Duodenal mucosa (tissue), 2 donors: ENCODE measurements around the gene EIF5A.
A peak's percentile ranks its signal among the peaks of the same experiment; 100 is the strongest.

Experiments used
- H3K27ac ChIP-seq: one replicate; pipeline ENCODE4 v1.7.0; 2013; ENCODE audit warnings: low read depth, low read length
- H3K27me3 ChIP-seq, 2 donors: one replicate each; pipeline ENCODE4 v1.7.0; 2013; ENCODE audit warnings: low read length in 2 of 2, control low read depth in 1 of 2; ENCODE audit not compliant: insufficient read depth in 2 of 2, control insufficient read depth in 1 of 2
- H3K36me3 ChIP-seq, 2 donors: one replicate each; pipeline ENCODE4 v1.7.0; 2013; ENCODE audit warnings: low read length in 2 of 2, control low read depth in 1 of 2; ENCODE audit not compliant: insufficient read depth in 2 of 2, control insufficient read depth in 1 of 2
- H3K4me1 ChIP-seq, 2 donors: one replicate each; pipeline ENCODE4 v1.7.0; 2013; ENCODE audit warnings: low read length in 2 of 2, control low read depth in 1 of 2; ENCODE audit not compliant: insufficient read depth in 2 of 2, control insufficient read depth in 1 of 2
- H3K4me3 ChIP-seq, 2 donors: one replicate each; pipeline ENCODE4 v1.7.0; 2013; ENCODE audit warnings: low read length in 2 of 2, low read depth in 1 of 2
- H3K9ac ChIP-seq, 2 donors: one replicate each; pipeline ENCODE4 v1.7.0; 2013; ENCODE audit warnings: low read length in 2 of 2, low read depth in 1 of 2
- H3K9me3 ChIP-seq, 2 donors: one replicate each; pipeline ENCODE4 v1.7.0; 2013; ENCODE audit warnings: low read length in 2 of 2, control low read depth in 1 of 2; ENCODE audit not compliant: control insufficient read depth in 1 of 2

EIF5A gene

DNA sequence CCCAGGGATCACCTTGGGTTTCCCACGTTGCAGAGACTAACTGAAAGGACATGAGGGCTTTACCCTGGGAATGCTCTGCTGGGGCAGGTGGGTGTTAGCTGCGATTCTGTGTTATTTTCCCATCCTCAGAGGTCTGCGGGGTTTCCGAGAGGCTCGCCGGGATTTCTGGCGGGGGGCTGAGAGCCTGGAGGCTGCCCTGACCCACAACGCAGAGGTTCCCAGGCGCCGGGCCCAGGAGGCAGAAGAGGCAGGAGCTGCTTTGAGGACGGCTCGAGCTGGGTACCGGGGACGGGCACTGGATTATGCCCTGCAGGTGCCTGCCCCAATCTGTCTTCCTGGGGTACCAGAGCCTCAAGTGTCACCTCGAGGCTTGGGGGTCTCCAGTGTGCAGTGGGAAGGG is 35.8 kb downstream of the EIF5A start:
- Histone ChIP-seq H3K4me1 (no peaks in the 10 kb centered on the region), H3K36me3 (no peaks in the 10 kb centered on the region), H3K27me3 (peaks cover 0 to 5% of the 10 kb centered on the region in 2 donors), H3K9me3 (no peaks in the 10 kb centered on the region), H3K27ac (no peak overlapping the region), H3K4me3 (no peak overlapping the region), H3K9ac (no peak overlapping the region)

DNA sequence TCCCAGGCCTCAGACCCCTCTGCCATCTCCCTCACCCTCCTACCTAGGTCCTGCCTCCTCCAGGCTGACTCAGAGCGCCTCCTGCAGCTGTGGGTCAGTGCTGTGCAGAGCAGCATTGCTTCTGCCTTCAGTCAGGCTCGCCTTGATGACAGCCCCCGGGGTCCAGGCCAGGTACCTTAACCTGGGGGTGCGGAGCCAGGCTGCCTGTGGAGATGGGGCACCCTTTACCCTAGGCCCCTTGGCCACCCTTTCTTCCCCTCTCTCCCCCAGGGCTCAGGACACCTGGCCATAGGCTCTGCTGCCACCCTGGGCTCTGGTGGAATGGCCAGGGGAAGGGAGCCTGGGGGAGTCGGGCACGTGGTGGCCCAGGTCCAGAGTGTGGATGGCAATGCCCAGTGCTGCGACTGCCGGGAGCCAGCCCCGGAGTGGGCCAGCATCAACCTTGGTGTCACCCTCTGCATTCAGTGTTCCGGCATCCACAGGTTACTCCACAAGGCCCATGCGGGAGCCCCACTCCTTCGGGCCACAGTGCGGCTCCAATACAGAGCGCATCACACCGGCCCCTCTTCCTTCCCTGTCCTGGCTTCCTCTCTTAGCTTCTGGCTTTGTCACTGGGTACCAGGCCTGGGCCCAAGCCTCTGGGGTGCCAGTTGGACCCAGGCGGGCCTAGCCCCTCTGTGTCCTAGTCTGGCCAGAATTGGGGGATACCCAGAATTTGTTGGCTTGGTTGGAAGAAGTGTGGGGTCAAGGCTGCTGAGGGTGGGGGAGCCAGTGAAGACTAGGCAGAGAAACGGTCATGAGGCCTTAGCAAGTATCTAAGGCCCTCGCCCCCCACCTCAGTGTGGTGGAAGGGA is 39.6 kb downstream of the EIF5A start:
- Histone ChIP-seq H3K4me3 (no peak overlapping the region), H3K9ac (no peak overlapping the region), H3K9me3 (no peaks in the 10 kb centered on the region), H3K27me3 (peaks cover 0 to 4% of the 10 kb centered on the region in 2 donors), H3K36me3 (no peaks in the 10 kb centered on the region), H3K27ac (no peak overlapping the region), H3K4me1 (peaks cover 0 to 17% of the 10 kb centered on the region in 2 donors)

DNA sequence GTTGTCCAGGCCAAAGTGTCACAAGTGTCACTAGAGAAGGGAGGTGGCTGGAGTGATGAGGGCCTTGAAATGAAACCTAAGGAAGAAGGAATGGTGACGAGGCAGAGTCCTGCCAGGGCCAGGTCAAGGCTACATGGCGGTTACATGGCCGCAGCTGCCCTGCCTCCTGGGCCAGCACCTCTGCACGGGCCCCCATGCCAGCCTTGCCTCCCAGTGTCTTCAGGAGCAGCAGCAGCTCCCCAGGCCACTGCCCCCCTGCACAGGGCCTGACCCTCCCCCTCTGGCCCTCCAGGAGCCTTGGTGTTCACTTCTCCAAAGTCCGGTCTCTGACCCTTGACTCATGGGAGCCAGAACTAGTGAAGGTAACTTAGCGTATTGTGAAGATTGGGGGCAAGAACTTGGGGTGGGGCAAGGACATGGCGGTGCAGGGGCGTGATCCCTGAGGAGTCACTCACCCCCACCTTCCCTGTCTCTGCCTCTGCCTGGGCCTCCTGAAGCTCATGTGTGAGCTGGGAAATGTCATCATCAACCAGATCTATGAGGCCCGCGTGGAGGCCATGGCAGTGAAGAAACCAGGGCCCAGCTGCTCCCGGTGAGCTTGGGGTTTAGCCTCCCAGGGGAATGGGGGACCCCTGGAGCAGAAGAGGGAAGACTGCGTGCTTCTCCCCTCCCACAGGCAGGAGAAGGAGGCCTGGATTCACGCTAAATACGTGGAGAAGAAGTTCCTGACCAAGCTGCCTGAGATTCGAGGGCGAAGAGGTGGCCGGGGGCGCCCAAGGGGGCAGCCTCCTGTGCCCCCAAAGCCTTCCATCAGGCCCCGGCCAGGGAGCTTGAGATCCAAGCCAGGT is 40.4 kb downstream of the EIF5A start:
- H3K27me3 ChIP-seq, result peaks cover 0 to 4% of the 10 kb centered on the region in 2 donors
- no peaks in the 10 kb centered on the region for H3K9me3 ChIP-seq
- no peaks in the 10 kb centered on the region for H3K36me3 ChIP-seq
- H3K9ac ChIP-seq, result no peak overlapping the region
- H3K4me3 ChIP-seq, result no peak overlapping the region
- no peak overlapping the region for H3K27ac ChIP-seq
- H3K4me1 ChIP-seq, result peaks cover 6 to 24% of the 10 kb centered on the region in 2 donors

DNA sequence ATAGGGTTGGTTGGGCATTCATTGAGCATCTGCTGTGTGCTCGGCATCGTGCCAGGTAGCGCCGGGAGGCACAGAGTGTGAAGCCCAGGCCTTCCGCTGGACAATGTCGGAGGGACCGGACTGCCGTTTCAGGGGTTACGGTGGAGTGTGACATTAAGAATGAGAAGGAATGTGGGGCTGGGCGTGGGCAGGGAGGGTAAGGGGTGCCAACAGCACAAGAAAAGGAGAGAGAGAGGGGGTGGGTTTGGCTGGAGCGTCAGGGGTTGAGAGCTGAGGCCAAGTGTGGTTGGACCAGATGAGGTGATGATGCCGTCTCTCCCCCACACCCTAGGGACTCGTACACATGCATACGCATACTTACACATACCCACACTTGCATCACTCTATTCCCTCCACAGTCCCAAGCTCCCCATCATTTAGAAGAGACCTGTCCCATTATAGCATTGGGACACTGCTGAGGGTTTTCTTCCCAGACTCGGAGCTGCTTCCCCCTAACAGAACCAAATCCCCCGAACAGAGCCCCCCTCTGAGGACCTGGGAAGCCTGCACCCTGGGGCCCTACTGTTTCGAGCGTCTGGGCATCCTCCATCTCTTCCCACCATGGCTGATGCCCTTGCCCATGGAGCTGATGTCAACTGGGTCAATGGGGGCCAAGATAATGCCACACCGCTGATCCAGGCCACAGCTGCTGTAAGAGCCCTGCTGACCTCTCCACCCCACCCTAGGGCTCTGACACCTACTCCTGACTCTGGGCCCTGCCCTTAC is 41.2 kb downstream of the EIF5A start:
- Histone ChIP-seq H3K36me3 (no peaks in the 10 kb centered on the region), H3K9ac (no peak overlapping the region), H3K9me3 (no peaks in the 10 kb centered on the region), H3K27ac (no peak overlapping the region), H3K27me3 (peaks cover 0 to 4% of the 10 kb centered on the region in 2 donors), H3K4me1 (peaks cover 11 to 30% of the 10 kb centered on the region in 2 donors), H3K4me3 (no peak overlapping the region)

DNA sequence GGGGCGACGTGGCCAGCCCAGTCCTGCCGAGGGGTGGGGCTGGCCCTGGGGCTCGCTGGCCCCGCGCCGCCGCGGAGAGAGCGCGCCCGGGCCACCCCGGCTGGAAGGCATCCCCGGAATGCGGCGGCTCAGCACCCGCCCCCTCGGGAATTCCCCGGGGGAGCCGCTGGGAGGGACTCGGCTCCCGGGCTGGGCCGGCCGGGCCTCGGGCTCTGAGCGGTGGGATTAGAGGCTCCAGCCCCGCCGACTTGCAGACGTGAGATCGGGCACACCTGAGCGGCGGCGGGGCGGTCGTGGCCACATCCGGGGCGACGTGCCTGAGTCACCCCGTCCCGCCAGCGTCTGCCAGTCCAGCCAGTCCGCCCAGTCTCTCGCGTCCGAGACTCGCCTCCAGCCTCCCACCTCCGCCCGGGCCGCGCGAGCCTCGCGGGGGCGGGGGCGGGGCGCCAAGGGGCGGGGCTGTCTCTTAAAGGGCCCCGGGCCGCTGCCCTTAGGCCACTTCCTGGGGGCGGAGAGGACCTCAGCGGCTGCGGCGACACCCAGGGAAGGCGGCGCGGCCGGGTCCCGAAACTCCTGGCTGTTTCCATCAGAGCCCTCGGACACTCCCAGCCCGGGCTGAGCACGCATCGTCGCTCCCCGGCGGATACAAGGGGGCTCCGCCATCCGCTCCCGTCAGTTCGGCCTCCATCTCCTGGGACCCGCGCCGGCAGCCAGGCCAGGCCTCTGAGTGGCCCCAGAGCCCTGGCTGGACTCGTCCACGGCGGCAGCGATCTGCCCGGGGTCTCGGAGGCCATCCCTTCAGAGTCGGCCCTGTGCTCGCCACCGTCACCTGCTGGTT is 44.5 kb downstream of the EIF5A start, which contains the start of gene KCTD11:
TSS of gene KCTD11 (plus strand) at position 498 of the 838 bp plus-strand sequence.
- no peaks in the 10 kb centered on the region for H3K36me3 ChIP-seq
- no peaks in the 10 kb centered on the region for H3K9me3 ChIP-seq
- H3K27me3 ChIP-seq, result peaks cover 0 to 4% of the 10 kb centered on the region in 2 donors
- H3K9ac ChIP-seq, result peak within 1 kb of the TSS; percentile 79 to 85
- H3K4me1 ChIP-seq, result peaks cover 11 to 38% of the 10 kb centered on the region in 2 donors
- peak within 1 kb of the TSS; percentile 97 for H3K27ac ChIP-seq
- H3K4me3 ChIP-seq, result peak within 1 kb of the TSS; percentile 80 to 89

DNA sequence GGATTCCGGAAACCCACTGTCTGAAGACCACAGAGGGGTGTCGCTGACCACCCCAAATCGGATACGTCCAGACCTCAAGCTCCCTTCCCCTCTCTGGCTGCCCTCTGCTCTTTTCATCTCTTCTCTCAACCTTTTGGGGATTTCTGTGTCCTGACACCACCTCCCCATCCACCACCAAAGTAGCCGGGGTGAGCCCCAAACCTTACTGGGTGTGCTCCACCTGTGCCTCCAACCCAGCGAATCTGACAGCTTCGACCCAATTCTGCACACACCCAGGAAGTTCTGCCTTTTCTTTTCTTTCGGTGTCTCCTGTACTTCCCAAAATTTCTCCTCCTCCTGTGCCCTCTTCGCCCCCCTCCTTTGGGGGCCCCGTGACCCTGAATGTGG is 45.1 kb downstream of the EIF5A start:
- no peaks in the 10 kb centered on the region for H3K9me3 ChIP-seq
- no peaks in the 10 kb centered on the region for H3K36me3 ChIP-seq
- H3K27me3 ChIP-seq, result peaks cover 0 to 4% of the 10 kb centered on the region in 2 donors
- peaks cover 11 to 38% of the 10 kb centered on the region in 2 donors for H3K4me1 ChIP-seq
- peak overlapping the region; percentile 80 to 89 for H3K4me3 ChIP-seq
- peak overlapping the region; percentile 79 to 85 for H3K9ac ChIP-seq
- peak overlapping the region; percentile 97 for H3K27ac ChIP-seq

DNA sequence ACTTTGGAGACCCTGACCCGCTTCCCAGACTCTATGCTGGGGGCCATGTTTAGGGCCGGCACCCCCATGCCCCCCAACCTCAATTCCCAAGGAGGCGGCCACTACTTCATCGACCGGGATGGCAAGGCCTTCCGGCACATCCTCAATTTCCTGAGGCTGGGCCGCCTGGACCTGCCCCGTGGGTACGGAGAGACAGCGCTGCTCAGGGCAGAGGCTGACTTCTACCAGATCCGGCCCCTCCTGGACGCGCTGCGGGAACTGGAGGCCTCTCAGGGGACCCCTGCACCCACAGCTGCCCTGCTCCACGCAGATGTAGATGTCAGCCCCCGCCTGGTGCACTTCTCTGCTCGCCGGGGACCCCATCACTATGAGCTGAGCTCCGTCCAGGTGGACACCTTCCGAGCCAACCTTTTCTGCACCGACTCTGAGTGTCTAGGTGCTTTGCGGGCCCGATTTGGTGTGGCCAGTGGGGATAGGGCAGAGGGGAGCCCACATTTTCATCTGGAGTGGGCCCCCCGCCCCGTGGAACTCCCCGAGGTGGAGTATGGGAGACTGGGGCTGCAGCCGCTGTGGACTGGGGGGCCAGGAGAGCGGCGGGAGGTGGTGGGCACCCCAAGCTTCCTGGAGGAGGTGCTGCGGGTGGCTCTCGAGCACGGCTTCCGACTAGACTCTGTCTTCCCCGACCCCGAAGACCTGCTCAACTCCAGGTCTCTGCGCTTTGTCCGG is 45.6 kb downstream of the EIF5A start:
- peak overlapping the region in 1 of 2 donors; percentile 79 for H3K9ac ChIP-seq
- H3K27ac ChIP-seq, result no peak overlapping the region
- peaks cover 11 to 38% of the 10 kb centered on the region in 2 donors for H3K4me1 ChIP-seq
- peaks cover 0 to 4% of the 10 kb centered on the region in 2 donors for H3K27me3 ChIP-seq
- no peaks in the 10 kb centered on the region for H3K36me3 ChIP-seq
- H3K4me3 ChIP-seq, result peak overlapping the region; percentile 80 to 89
- no peaks in the 10 kb centered on the region for H3K9me3 ChIP-seq

DNA sequence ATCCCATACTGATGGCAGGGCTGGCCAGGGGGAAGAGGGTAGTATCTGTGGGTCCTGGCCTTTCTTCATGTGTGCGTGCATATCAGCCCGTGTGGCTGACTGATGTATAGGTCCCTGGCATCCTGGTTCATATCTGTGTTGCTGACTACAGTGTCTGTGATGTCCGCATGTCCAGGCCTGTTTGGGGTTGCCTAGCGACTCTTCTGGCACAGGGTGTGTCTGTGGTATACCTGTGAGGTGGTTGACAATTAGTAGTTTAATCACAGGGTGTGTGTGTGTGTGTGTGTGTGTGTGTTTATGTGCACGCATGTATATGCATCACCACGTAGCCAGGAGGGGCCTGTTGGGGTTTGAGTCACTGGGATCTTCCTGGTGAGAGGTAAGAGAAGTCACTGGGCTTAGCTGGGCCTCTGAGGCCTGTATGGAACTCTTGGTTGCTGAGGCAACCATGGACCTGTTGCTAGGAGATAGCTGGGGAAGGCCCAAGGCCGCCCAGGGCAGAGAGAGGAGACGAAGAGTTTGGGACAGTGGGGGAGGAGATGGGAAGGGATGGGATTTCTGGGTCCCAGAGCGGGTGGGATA is 46.9 kb downstream of the EIF5A start:
- H3K4me3 ChIP-seq, result no peak overlapping the region
- no peak overlapping the region for H3K27ac ChIP-seq
- peaks cover 11 to 38% of the 10 kb centered on the region in 2 donors for H3K4me1 ChIP-seq
- H3K36me3 ChIP-seq, result no peaks in the 10 kb centered on the region
- no peaks in the 10 kb centered on the region for H3K9me3 ChIP-seq
- no peak overlapping the region for H3K9ac ChIP-seq
- peaks cover 0 to 4% of the 10 kb centered on the region in 2 donors for H3K27me3 ChIP-seq
